Suprapubic skin (tissue), 4 donors: Measurements from ENCODE around the gene UQCRC1.

Experiments
- POLR2A ChIP-seq, 2 donors: fragments of 450-650 bp; IDR thresholded peaks; one replicate each; pipeline ENCODE4 v1.6.1; 2017; ENCODE audit warnings: antibody characterized with exemption in 2 of 2, mild to moderate bottlenecking in 2 of 2, moderate library complexity in 2 of 2
- POLR2AphosphoS5 ChIP-seq, 3 donors: sonication (generic); formaldehyde crosslinking; IDR thresholded peaks; one replicate each; pipeline ENCODE4 v1.6.1; 2017; ENCODE audit warnings: antibody characterized with exemption in 3 of 3
- TF ChIP-seq, protein P1 (sequence below), 2 donors: fragments of 200-600 bp in 1 of 2; fragments of 450-650 bp in 1 of 2; sonication (generic) in 1 of 2; IDR thresholded peaks; one replicate each; pipeline ENCODE4 v1.5.1; 2016 to 2019; ENCODE audit warnings: antibody characterized with exemption in 2 of 2, mild to moderate bottlenecking in 1 of 2, moderate library complexity in 1 of 2

DNA sequence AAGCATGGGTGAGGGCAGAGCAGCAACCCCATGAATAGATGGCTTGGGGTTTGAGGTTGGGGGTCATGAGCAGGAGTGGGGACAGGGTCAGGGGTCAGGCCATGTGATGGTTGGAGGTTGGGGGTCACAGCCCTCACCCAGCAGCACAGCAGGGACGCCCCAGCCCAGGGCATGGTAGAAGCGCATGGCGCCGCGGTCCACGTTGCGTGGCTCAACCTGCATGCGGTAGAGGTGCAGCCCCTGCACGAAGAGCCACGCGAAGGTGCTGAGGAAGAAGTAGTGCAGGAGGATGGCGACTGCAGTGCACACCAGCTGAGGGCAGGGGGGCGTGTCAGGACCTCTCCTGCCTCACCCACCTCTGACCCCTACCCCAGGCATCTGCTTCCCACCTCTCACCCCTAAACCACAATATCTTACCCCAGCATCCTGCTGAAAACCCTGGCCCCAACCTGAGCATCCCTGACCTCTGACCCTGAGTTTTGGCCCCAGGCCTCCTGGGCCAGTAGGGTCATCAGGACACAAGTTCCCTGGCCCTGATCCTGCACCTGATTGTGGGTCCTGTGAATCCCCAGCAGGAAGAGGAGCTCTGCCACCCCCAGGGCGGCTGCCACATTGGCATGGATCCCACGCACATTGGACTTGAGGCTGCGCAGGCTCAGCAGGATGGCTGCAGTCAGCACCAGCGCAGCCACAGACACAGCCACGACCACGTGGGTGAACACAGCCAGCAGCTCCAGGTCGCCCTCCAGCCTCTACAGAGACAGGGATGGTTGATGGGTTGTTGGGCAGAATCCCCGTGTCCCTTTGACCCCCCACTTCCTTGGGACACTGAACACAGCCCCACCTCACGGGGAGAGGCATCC is 35.7 kb upstream of the UQCRC1 start:
- no peak for TF ChIP-seq POLR2AphosphoS5 (IDR thresholded peaks at IDR 0.05)
- TF ChIP-seq POLR2A (IDR thresholded peaks at IDR 0.05): no peak
- TF ChIP-seq, protein P1, sequence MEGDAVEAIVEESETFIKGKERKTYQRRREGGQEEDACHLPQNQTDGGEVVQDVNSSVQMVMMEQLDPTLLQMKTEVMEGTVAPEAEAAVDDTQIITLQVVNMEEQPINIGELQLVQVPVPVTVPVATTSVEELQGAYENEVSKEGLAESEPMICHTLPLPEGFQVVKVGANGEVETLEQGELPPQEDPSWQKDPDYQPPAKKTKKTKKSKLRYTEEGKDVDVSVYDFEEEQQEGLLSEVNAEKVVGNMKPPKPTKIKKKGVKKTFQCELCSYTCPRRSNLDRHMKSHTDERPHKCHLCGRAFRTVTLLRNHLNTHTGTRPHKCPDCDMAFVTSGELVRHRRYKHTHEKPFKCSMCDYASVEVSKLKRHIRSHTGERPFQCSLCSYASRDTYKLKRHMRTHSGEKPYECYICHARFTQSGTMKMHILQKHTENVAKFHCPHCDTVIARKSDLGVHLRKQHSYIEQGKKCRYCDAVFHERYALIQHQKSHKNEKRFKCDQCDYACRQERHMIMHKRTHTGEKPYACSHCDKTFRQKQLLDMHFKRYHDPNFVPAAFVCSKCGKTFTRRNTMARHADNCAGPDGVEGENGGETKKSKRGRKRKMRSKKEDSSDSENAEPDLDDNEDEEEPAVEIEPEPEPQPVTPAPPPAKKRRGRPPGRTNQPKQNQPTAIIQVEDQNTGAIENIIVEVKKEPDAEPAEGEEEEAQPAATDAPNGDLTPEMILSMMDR (IDR thresholded peaks at IDR 0.05): no peak
